ENCODE data around the gene KMT2B. TPM values are rescaled to one million over a fixed set of nuclear protein-coding genes. Genes with fewer than 3 reads are reported as not detected.

Gene KMT2B
- total and polyA plus RNA-seq, 8 donors = 16.7 to 59.9 (median 24.2) TPM

GRCh38 chr19:35743640-35744429 lies 26.0 kb downstream of the KMT2B start:
- 84 to 87% methylated on average over 19 of the region's 19 CpGs for WGBS, 2 donors
- Histone ChIP-seq H3K4me3 (peak overlapping the region in 1 of 4 donors; percentile 85), H3K4me1 (peaks cover 7 to 16% (median 10%) of the 10 kb centered on the region in 3 donors), H3K27ac (no peak overlapping the region), H3K36me3 (no peaks in the 10 kb centered on the region), H3K27me3 (no peaks in the 10 kb centered on the region), H3K9me3 (no peaks in the 10 kb centered on the region)
- ATAC-seq (no peak), DNase-seq (peak in 2 of 6 donors; percentile 42 to 43), FAIRE-seq (no peak)
- intact Hi-C loops (cut with DNase I) = no loop called here
- no peak for TF ChIP-seq CTCF (IDR thresholded peaks at IDR 0.05)

GRCh38 chr19:35744430-35745327 lies 26.9 kb downstream of the KMT2B start:
- no peaks in the 10 kb centered on the region for H3K27me3 ChIP-seq
- FAIRE-seq (no peak), DNase-seq (peak; percentile 87 to 97 (median 95)), ATAC-seq (peak; percentile 70 to 82 (median 72))
- peak overlapping the region; percentile 81 to 99 (median 83) for H3K4me3 ChIP-seq
- WGBS, 2 donors = 8 to 9% methylated on average over 41 of the region's 41 CpGs
- peak overlapping the region; percentile 100 for H3K27ac ChIP-seq
- H3K9me3 ChIP-seq = no peaks in the 10 kb centered on the region
- peaks cover 7 to 25% (median 10%) of the 10 kb centered on the region in 3 donors for H3K4me1 ChIP-seq
- TF ChIP-seq CTCF (IDR thresholded peaks at IDR 0.05) = no peak
- intact Hi-C loops (cut with DNase I) = no loop called here
- no peaks in the 10 kb centered on the region for H3K36me3 ChIP-seq

- intact Hi-C loops (cut with DNase I) = no loop called here
- Histone ChIP-seq H3K27ac (peak within 1 kb of the TSS; percentile 100), H3K27me3 (no peaks in the 10 kb centered on the region), H3K36me3 (no peaks in the 10 kb centered on the region), H3K4me1 (peaks cover 6 to 25% (median 7%) of the 10 kb centered on the region in 3 donors), H3K9me3 (no peaks in the 10 kb centered on the region), H3K4me3 (peak within 1 kb of the TSS; percentile 81 to 99 (median 83))
- FAIRE-seq (peak; percentile 95), DNase-seq (peak; percentile 92 to 99 (median 98)), ATAC-seq (peak; percentile 73 to 85 (median 80))
- 0 to 1% methylated on average over 40 of the region's 40 CpGs for WGBS, 2 donors
- no peak for TF ChIP-seq CTCF (IDR thresholded peaks at IDR 0.05)
Observed at GRCh38 chr19:35745328-35746086, 27.7 kb downstream of the KMT2B start, which contains the start of the genes PSENEN and U2AF1L4. TSS of gene PSENEN (plus strand) at chr19:35745651. CDS start at chr19:35745931, 280 bp downstream. TSS of gene U2AF1L4 (minus strand) at chr19:35745418. CDS start at chr19:35745391, 27 bp downstream.

- ATAC-seq = no peak
- Histone ChIP-seq H3K36me3 (no peaks in the 10 kb centered on the region), H3K27ac (peak overlapping the region in 3 of 4 donors; percentile 100), H3K27me3 (no peaks in the 10 kb centered on the region), H3K4me1 (peaks cover 6 to 25% (median 7%) of the 10 kb centered on the region in 3 donors), H3K9me3 (no peaks in the 10 kb centered on the region), H3K4me3 (peak overlapping the region; percentile 81 to 99 (median 83))
- TF ChIP-seq CTCF (IDR thresholded peaks at IDR 0.05) = no peak
- WGBS, 2 donors = 0 to 16% methylated on average over 4 of the region's 4 CpGs
- intact Hi-C loops (cut with DNase I) = no loop called here
- no peak for FAIRE-seq
- no peak for DNase-seq
Observed at GRCh38 chr19:35746087-35746462, 28.3 kb downstream of the KMT2B start.
